Measurements from ENCODE around the gene CPED1. TPM values are rescaled to one million over a fixed set of nuclear protein-coding genes. Genes with fewer than 3 reads are reported as not detected.

CPED1 gene
- total and polyA plus RNA-seq, 10 of the 15 experiments (the other 5 are each of a cell fraction or from before 2014, with no cell fraction given) = 0.01 to 0.77 (median 0.10) TPM; not detected in 1

GRCh38 chr7:121077165-121077630 lies 88.7 kb downstream of the CPED1 start:
- Histone ChIP-seq H3K79me2 (ENCODE audit: control insufficient read depth, insufficient read depth, low read length) (no peaks in the 10 kb centered on the region), H3K27me3 (replicated peaks in 1 of 2; ENCODE audit: control insufficient read depth in 2 of 2, insufficient read depth in 2 of 2, low read length in 1 of 2) (no peaks in the 10 kb centered on the region), H3K4me3 (no peak overlapping the region), H3K9me3 (replicated peaks; ENCODE audit: control insufficient read depth, insufficient read depth, low read length) (no peaks in the 10 kb centered on the region), H3K27ac (ENCODE audit: control insufficient read depth, insufficient read depth) (no peak overlapping the region), H2AFZ (ENCODE audit: control insufficient read depth, low read depth, low read length) (no peak overlapping the region), H3K9ac (ENCODE audit: control insufficient read depth, insufficient read depth, low read length) (no peak overlapping the region), H3K36me3 (ENCODE audit: control insufficient read depth in 2 of 2, insufficient read depth in 2 of 2, low read length in 1 of 2) (no peaks in the 10 kb centered on the region), H3K4me2 (ENCODE audit: control insufficient read depth, insufficient read depth) (no peak overlapping the region), H4K20me1 (ENCODE audit: control insufficient read depth, insufficient read depth) (no peaks in the 10 kb centered on the region), H3K4me1 (ENCODE audit: control insufficient read depth, insufficient read depth, low read length) (no peaks in the 10 kb centered on the region)
- RAD21 ChIA-PET (ENCODE audit: unreplicated experiment) = interaction anchor here (0.5 to 2.2 kb wide), 4 partner anchors 27 to 271 kb away, joined by 3 to 7 read pairs (median 4); no protein-coding TSS in a partner anchor
- DNase-seq (ENCODE audit: low read depth, low spot score) = no peak
- no peak for ATAC-seq
- SMC1A ChIA-PET (ENCODE audit: uncharacterized antibody, unreplicated experiment) = interaction anchor here (1.1 to 1.5 kb wide), 4 partner anchors 12 to 285 kb away, joined by 3 to 5 read pairs (median 5); partner anchors contain the start of gene CPED1
- intact Hi-C loops (cut with micrococcal nuclease; ENCODE audit: unreplicated experiment) = no loop called here
- CTCF ChIA-PET = interaction anchor here (1.3 to 2.1 kb wide), 3 partner anchors 14 to 285 kb away, joined by 4 to 26 read pairs (median 14); partner anchors contain the start of gene CPED1
- POLR2A ChIA-PET = no interaction called here
- in situ Hi-C loops (cut with MboI) = no loop called here
- BruUV-seq (replicated peaks) = no TSS peak
- FAIRE-seq = no peak
- TF ChIP-seq STAT1 (conservative IDR thresholded peaks at IDR 0.05) = no peak
- TF ChIP-seq CHD4 (IDR thresholded peaks at IDR 0.05) = no peak
- no peak for TF ChIP-seq IRF3 (IDR thresholded peaks at IDR 0.05)
- TF ChIP-seq FOXK2 (IDR thresholded peaks at IDR 0.05) = no peak
- TF ChIP-seq RELB (IDR thresholded peaks at IDR 0.05; ENCODE audit: low read depth) = no peak
- TF ChIP-seq EGR1 (IDR thresholded peaks at IDR 0.05; ENCODE audit: borderline replicate concordance in 1 of 2, low read depth in 2 of 2, low read length in 2 of 2) = no peak
- no peak for TF ChIP-seq GABPA (IDR thresholded peaks at IDR 0.05; ENCODE audit: low read depth)
- TF ChIP-seq, protein P1, sequence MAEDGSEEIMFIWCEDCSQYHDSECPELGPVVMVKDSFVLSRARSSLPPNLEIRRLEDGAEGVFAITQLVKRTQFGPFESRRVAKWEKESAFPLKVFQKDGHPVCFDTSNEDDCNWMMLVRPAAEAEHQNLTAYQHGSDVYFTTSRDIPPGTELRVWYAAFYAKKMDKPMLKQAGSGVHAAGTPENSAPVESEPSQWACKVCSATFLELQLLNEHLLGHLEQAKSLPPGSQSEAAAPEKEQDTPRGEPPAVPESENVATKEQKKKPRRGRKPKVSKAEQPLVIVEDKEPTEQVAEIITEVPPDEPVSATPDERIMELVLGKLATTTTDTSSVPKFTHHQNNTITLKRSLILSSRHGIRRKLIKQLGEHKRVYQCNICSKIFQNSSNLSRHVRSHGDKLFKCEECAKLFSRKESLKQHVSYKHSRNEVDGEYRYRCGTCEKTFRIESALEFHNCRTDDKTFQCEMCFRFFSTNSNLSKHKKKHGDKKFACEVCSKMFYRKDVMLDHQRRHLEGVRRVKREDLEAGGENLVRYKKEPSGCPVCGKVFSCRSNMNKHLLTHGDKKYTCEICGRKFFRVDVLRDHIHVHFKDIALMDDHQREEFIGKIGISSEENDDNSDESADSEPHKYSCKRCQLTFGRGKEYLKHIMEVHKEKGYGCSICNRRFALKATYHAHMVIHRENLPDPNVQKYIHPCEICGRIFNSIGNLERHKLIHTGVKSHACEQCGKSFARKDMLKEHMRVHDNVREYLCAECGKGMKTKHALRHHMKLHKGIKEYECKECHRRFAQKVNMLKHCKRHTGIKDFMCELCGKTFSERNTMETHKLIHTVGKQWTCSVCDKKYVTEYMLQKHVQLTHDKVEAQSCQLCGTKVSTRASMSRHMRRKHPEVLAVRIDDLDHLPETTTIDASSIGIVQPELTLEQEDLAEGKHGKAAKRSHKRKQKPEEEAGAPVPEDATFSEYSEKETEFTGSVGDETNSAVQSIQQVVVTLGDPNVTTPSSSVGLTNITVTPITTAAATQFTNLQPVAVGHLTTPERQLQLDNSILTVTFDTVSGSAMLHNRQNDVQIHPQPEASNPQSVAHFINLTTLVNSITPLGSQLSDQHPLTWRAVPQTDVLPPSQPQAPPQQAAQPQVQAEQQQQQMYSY (CRISPR knock-in tag; IDR thresholded peaks at IDR 0.05) = no peak
- TF ChIP-seq NFXL1 (IDR thresholded peaks at IDR 0.05; ENCODE audit: borderline replicate concordance) = no peak
- TF ChIP-seq CBFB (IDR thresholded peaks at IDR 0.05; ENCODE audit: low read depth) = no peak
- no peak for TF ChIP-seq NBN (IDR thresholded peaks at IDR 0.05)
- no peak for TF ChIP-seq PAX8 (IDR thresholded peaks at IDR 0.05)
- no peak for TF ChIP-seq PAX5 (IDR thresholded peaks at IDR 0.05; ENCODE audit: borderline replicate concordance, low read depth, low read length)
- no peak for TF ChIP-seq TARDBP (IDR thresholded peaks at IDR 0.05; ENCODE audit: borderline replicate concordance)
- TF ChIP-seq SMAD1 (IDR thresholded peaks at IDR 0.05; ENCODE audit: low read depth, partially characterized antibody) = no peak
- TF ChIP-seq, protein P2, sequence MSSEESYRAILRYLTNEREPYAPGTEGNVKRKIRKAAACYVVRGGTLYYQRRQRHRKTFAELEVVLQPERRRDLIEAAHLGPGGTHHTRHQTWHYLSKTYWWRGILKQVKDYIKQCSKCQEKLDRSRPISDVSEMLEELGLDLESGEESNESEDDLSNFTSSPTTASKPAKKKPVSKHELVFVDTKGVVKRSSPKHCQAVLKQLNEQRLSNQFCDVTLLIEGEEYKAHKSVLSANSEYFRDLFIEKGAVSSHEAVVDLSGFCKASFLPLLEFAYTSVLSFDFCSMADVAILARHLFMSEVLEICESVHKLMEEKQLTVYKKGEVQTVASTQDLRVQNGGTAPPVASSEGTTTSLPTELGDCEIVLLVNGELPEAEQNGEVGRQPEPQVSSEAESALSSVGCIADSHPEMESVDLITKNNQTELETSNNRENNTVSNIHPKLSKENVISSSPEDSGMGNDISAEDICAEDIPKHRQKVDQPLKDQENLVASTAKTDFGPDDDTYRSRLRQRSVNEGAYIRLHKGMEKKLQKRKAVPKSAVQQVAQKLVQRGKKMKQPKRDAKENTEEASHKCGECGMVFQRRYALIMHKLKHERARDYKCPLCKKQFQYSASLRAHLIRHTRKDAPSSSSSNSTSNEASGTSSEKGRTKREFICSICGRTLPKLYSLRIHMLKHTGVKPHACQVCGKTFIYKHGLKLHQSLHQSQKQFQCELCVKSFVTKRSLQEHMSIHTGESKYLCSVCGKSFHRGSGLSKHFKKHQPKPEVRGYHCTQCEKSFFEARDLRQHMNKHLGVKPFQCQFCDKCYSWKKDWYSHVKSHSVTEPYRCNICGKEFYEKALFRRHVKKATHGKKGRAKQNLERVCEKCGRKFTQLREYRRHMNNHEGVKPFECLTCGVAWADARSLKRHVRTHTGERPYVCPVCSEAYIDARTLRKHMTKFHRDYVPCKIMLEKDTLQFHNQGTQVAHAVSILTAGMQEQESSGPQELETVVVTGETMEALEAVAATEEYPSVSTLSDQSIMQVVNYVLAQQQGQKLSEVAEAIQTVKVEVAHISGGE (CRISPR knock-in tag; IDR thresholded peaks at IDR 0.05) = no peak
